OCI-LY3 (cell line): ENCODE results near the gene ACSL4.
"Not testable (repeated sequence)": the region's sequence is repeated elsewhere in the genome, so short reads cannot be mapped to it uniquely, and the experiment has no call there.

Experiments
- CTCF ChIP-seq: fragments of 200-600, 300-600 bp; sonication (generic); IDR thresholded peaks from 2 replicates; pipeline ENCODE4 v1.5.1; 2014; ENCODE audit warnings: antibody characterized with exemption, low read length, low read depth
- EZH2phosphoT487 ChIP-seq: fragments of 200-600 bp; shearing (Covaris generic); IDR thresholded peaks from 2 replicates; pipeline ENCODE4 v1.6.1; 2018; ENCODE audit warnings: antibody characterized with exemption, mixed run types, low read depth

GRCh38 chrX:109671170-109671569, 61.9 kb downstream of the ACSL4 start:
- not testable (repeated sequence) for TF ChIP-seq CTCF, EZH2phosphoT487
